Mucosa of descending colon (tissue), 3 donors: ENCODE results near the gene GNG10. TPM values are rescaled to one million over a fixed set of nuclear protein-coding genes. Genes with fewer than 3 reads are reported as not detected.

Experiments
- ATAC-seq: fragments of 200-7000 bp; cut with Tn5 transposase; one replicate; pipeline ENCODE4 v1.9.1; 2020; ENCODE audit warnings: mild to moderate bottlenecking, moderate library complexity
- DNase-seq, 3 donors: peaks; one replicate each; pipeline ENCODE4 v3.0.0-alpha.2; 2020
- H3K36me3 ChIP-seq: fragments of 200-600 bp; one replicate; pipeline ENCODE4 v1.8.0; 2021; ENCODE audit warnings: low read depth, mild to moderate bottlenecking
- H3K4me1 ChIP-seq: fragments of 200-600 bp; one replicate; pipeline ENCODE4 v1.8.0; 2021; ENCODE audit warnings: low read depth, mild to moderate bottlenecking
- H3K4me3 ChIP-seq: fragments of 200-600 bp; one replicate; pipeline ENCODE4 v1.8.0; 2021; ENCODE audit warnings: mild to moderate bottlenecking
- H3K9me3 ChIP-seq: fragments of 200-600 bp; one replicate; pipeline ENCODE4 v1.8.0; 2021; ENCODE audit warnings: mild to moderate bottlenecking
- intact Hi-C, 2 donors: fragments of 100-400 bp; cut with DNase I in 1 of 2; cut with micrococcal nuclease in 1 of 2; formaldehyde crosslinking; loops; one replicate each; pipeline versions ENCODE4 v1.11.0 to v1.11.1; 2022; cut with DNase I, micrococcal nuclease
- total RNA-seq, 3 donors: library from RNA; stranded (reverse); fragmentation: NEBNext Ultra II Directional in 2 of 3; extraction: Animal tissue kit (Norgen Biotek cat#: 25700) in 2 of 3; gene quantifications; one replicate each; pipeline versions ENCODE4 v1.2.1 to v1.2.4, GENCODE V29; 2021 to 2023
- TF ChIP-seq, protein P1 (sequence below): fragments of 200-600 bp; IDR thresholded peaks from one replicate; pipeline ENCODE4 v1.8.0; 2022; ENCODE audit warnings: antibody characterized with exemption, mild to moderate bottlenecking
- donor health status: DM: no; HTN: no; CAD: no; lungs with moderate emphysema.
- donor health status: DM: no; HTN: no; CAD: no.
- donor health status: DM: no; HTN: yes; CAD: no.

The GNG10 gene
- total RNA-seq, 3 donors from 2014 or later, result 16.7 to 33.1 (median 24.6) TPM

DNA sequence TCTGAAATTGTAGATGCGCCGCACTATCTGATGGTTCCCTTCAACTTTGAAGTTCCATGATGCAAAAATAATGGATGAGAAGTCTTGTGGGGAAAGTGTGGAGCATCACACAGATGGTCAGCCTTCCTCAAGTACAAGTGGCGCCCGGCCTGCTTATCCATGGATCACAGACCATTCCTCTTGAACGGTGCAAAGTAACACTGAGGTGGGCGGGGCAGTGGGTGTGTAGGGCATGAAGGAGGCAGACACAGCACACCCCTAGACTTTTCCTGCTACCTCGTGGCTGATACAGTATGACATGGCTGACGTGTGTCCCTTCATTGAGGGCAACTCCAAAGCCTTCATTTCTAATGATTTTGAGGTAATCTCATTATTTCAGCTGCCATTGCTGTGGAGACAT is 2.5 kb upstream of the GNG10 start:
- no peak for ATAC-seq
- H3K36me3 ChIP-seq, result no peaks in the 10 kb centered on the region
- intact Hi-C loops, result no loop called here

DNA sequence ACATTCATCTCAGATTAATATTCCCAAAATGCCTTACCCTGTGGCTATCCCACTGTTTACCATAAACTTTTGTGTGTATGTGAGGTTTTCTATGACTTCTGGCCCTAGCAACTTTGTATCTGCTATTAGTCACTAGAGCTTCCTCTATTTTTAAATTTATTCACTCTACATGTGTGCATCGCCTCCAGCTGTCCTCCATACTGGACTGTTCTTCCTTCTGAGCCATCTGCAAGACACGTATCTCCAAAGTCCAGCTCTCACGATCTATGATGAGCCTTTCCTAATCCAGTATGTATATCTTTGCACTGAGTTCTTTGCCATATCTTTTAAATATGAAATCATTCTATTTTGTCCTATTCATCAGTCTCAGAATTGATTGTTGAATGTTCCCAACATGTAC is 1.7 kb upstream of the GNG10 start:
- no peak for ATAC-seq
- Histone ChIP-seq H3K36me3 (no peaks in the 10 kb centered on the region), H3K4me3 (no peak overlapping the region), H3K9me3 (no peaks in the 10 kb centered on the region), H3K4me1 (peaks cover 7% of the 10 kb centered on the region)
- DNase-seq, result no peak
- TF ChIP-seq, protein P1, sequence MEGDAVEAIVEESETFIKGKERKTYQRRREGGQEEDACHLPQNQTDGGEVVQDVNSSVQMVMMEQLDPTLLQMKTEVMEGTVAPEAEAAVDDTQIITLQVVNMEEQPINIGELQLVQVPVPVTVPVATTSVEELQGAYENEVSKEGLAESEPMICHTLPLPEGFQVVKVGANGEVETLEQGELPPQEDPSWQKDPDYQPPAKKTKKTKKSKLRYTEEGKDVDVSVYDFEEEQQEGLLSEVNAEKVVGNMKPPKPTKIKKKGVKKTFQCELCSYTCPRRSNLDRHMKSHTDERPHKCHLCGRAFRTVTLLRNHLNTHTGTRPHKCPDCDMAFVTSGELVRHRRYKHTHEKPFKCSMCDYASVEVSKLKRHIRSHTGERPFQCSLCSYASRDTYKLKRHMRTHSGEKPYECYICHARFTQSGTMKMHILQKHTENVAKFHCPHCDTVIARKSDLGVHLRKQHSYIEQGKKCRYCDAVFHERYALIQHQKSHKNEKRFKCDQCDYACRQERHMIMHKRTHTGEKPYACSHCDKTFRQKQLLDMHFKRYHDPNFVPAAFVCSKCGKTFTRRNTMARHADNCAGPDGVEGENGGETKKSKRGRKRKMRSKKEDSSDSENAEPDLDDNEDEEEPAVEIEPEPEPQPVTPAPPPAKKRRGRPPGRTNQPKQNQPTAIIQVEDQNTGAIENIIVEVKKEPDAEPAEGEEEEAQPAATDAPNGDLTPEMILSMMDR, result no peak
- intact Hi-C loops, result no loop called here

More for the DNA sequence above, 2.5 kb upstream of the GNG10 start:
- no peak overlapping the region for H3K4me3 ChIP-seq
- no peaks in the 10 kb centered on the region for H3K9me3 ChIP-seq
- peak in 2 of 3 donors; percentile 44 to 48 for DNase-seq
- TF ChIP-seq, protein P1, result no peak
- H3K4me1 ChIP-seq, result peaks cover 7% of the 10 kb centered on the region

DNA sequence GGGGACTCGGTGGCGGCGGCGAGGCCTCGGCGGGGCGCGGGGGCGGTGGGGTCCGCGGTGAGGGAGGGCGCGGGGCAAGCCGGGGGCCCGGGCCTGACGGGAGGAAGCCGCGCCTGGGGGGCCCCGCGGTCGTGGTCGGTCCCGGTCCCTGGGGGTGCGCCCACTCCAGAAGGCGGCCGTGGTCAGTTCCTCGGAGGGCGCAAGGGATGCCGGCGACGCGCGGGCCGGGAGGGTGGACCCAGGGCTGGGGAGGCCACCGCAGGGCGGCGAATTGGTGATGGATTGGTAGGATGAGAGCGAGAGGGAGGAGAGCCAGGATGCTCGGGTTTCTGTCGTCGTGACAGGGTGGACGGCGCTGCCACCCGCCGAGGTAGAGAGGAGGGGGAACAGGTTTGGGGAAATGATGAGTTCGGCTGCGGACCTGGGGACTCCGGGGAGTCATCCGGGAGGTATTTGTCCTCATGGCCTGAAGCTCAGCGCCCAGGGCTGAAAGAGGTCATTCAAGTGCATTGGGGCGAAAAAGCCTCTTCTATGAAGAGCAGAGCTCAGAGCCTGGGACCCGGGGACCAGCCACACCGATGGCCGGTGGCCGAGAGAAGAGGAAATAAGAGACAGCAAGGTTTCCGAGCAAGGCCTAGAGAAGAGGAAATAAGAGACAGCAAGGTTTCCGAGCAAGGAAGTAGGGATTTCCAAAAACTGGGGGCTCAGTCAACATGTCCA is 557 bp downstream of the GNG10 start:
- peaks cover 7% of the 10 kb centered on the region for H3K4me1 ChIP-seq
- peak overlapping the region; percentile 56 for H3K4me3 ChIP-seq
- no peaks in the 10 kb centered on the region for H3K9me3 ChIP-seq
- DNase-seq, result peak; percentile 44 to 63 (median 56)
- ATAC-seq, result peak; percentile 50
- intact Hi-C loops, result no loop called here
- no peaks in the 10 kb centered on the region for H3K36me3 ChIP-seq
- TF ChIP-seq, protein P1, result no peak

DNA sequence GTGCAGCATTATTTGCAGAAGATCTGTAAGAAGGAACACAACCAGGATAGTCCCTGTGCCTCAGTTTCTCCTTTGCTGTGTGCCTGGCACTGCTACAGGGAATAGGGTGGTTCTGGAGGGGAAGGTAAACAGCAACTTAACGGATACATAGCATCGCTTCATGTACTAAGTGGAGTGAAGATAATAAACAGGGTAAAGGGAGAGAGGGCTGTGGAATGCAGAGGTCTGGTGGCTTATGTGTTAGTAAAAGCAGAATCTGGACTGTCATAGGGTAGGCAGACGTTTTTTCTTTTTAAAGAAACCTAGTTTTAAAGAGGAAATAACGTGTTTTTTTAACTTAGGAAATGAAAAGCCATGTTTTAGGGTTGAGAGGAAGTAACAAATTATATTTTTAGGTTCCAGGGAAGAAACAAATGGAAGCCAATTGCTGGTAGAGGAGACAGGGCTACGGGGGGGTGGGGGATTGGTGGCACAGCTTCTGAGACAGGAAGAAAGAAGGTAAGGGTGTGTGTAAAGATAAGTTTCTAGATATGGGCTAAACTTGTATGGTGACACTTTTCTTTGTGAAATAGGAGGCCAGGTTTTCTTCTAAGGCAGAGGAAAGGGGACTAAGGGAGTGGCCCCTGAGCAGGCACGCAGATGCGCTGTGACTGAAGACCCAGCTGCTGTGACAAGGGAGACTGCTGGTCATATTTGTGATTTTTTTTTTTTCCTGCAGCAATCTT is 1.3 kb downstream of the GNG10 start:
- peaks cover 7% of the 10 kb centered on the region for H3K4me1 ChIP-seq
- intact Hi-C loops, result no loop called here
- ATAC-seq (peak; percentile 11), DNase-seq (no peak)
- no peaks in the 10 kb centered on the region for H3K36me3 ChIP-seq
- H3K9me3 ChIP-seq, result no peaks in the 10 kb centered on the region
- TF ChIP-seq, protein P1, result no peak
- no peak overlapping the region for H3K4me3 ChIP-seq

DNA sequence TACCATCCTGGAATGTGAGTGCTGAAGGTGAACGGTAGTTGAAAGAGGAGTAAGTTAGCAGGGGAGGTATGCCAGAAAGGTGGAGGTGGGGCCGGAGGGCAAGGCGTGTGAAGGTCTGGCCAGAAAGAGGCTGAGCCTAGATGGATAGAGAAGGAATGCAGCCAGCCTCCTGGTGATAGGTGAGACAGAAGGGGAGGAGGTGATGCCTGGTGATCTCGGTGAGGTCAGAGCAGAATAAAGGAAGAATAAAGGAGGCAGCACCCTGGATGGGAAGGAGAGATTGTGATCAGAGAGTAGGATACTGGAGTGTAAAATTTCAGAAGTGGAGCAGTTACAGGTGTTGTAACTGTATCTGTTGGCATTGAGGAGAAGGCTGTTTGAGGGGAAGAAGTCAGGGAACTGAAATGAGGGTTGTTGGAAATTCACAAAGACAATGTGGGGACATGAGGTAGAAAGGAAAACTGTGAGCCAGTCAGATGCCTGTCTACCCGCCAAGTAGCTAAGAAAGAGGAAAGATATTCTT is 2.0 kb downstream of the GNG10 start:
- no peak for DNase-seq
- no peaks in the 10 kb centered on the region for H3K9me3 ChIP-seq
- H3K36me3 ChIP-seq, result no peaks in the 10 kb centered on the region
- H3K4me1 ChIP-seq, result peaks cover 7% of the 10 kb centered on the region
- ATAC-seq, result no peak
- TF ChIP-seq, protein P1, result no peak
- intact Hi-C loops, result no loop called here
- no peak overlapping the region for H3K4me3 ChIP-seq
